GM12878 (cell line): Measurements from ENCODE around the gene CACNG4. TPM values are rescaled to one million over a fixed set of nuclear protein-coding genes. Genes with fewer than 3 reads are reported as not detected.

Experiments
- ATAC-seq: fragments of 200-7000 bp; cut with Tn5 transposase; 3 replicates; pipeline ENCODE4 v1.9.1; 2020; ENCODE audit warnings: mild to moderate bottlenecking, moderate library complexity
- BruUV-seq: library from RNA; stranded (reverse); fragments of 400-500 nt; replicated peaks from 2 replicates; lab custom pipeline; 2021; lab: Mats Ljungman, UMichigan
- CTCF ChIA-PET: fragments of 300-600 bp; sonication (Branson Sonifier 250); formaldehyde crosslinking; extraction: SDS; loops from one replicate; lab custom pipeline; 2021; ENCODE audit warnings: inconsistent platforms; lab: Yijun Ruan, JAX
- POLR2A ChIA-PET: fragments of 350-600 bp; formaldehyde crosslinking; extraction: SDS; loops from one replicate; lab custom pipeline; 2021; ENCODE audit warnings: inconsistent platforms; lab: Charles Lee
- RAD21 ChIA-PET: fragments of 300-600 bp; sonication (Branson Sonifier 250); formaldehyde crosslinking; loops from one replicate; lab custom pipeline; 2023; ENCODE audit warnings: antibody characterized with exemption; ENCODE audit not compliant: unreplicated experiment; lab: Charles Lee
- SMC1A ChIA-PET: fragments of 300-600 bp; sonication (Branson Sonifier 250); formaldehyde crosslinking; loops from one replicate; lab custom pipeline; 2023; ENCODE audit not compliant: unreplicated experiment, uncharacterized antibody; lab: Charles Lee
- DNase-seq: peaks from one replicate; pipeline ENCODE4 v3.0.0-alpha.2; 2011; ENCODE audit warnings: low read depth, low spot score
- FAIRE-seq: peaks from 3 replicates; lab custom pipeline; 2011; peaks lifted over from hg19 to GRCh38; lab: Jason Lieb, UNC
- H2AFZ ChIP-seq: 2 replicates; pipeline ENCODE4 v1.6.0; 2011; ENCODE audit warnings: low read depth, low read length, control low read depth; ENCODE audit not compliant: control insufficient read depth
- H3K27ac ChIP-seq: 2 replicates; pipeline ENCODE4 v1.5.1; 2011; ENCODE audit warnings: control low read depth; ENCODE audit not compliant: control insufficient read depth, insufficient read depth
- H3K27me3 ChIP-seq, 2 experiments: replicated peaks in 1 of 2; 2 replicates each; pipeline versions ENCODE4 v1.6.0 to v1.6.1; 2011; ENCODE audit warnings: low read length in 1 of 2; ENCODE audit not compliant: control insufficient read depth in 2 of 2, insufficient read depth in 2 of 2
- H3K36me3 ChIP-seq, 2 experiments: 2 replicates each; pipeline ENCODE4 v1.5.1; 2011; ENCODE audit warnings: low read length in 1 of 2; ENCODE audit not compliant: control insufficient read depth in 2 of 2, insufficient read depth in 2 of 2
- H3K4me1 ChIP-seq: 2 replicates; pipeline ENCODE4 v1.6.1; 2011; ENCODE audit warnings: mild to moderate bottlenecking, low read length, moderate library complexity, mixed read lengths; ENCODE audit not compliant: control insufficient read depth, insufficient read depth
- H3K4me2 ChIP-seq: 2 replicates; pipeline ENCODE4 v1.6.0; 2011; ENCODE audit warnings: control low read depth; ENCODE audit not compliant: control insufficient read depth, insufficient read depth
- H3K4me3 ChIP-seq: fragments of 200-600 bp; sonication (generic); 2 replicates; pipeline ENCODE4 v1.5.1; 2016
- H3K79me2 ChIP-seq: 2 replicates; pipeline ENCODE4 v1.6.0; 2011; ENCODE audit warnings: low read length; ENCODE audit not compliant: control insufficient read depth, insufficient read depth
- H3K9ac ChIP-seq: 2 replicates; pipeline ENCODE4 v1.8.0; 2011; ENCODE audit warnings: low read length, control low read depth, mixed read lengths; ENCODE audit not compliant: control insufficient read depth, insufficient read depth
- H3K9me3 ChIP-seq: replicated peaks from 3 replicates; pipeline ENCODE4 v1.5.1; 2011; ENCODE audit warnings: mild to moderate bottlenecking, low read length; ENCODE audit not compliant: control insufficient read depth, insufficient read depth
- H4K20me1 ChIP-seq: 2 replicates; pipeline ENCODE4 v1.6.0; 2011; ENCODE audit not compliant: control insufficient read depth, insufficient read depth
- ATF2 ChIP-seq: IDR thresholded peaks from 2 replicates; pipeline ENCODE4 v1.6.1; 2012; ENCODE audit warnings: low read length, inconsistent platforms
- HDAC6 ChIP-seq: fragments of 200-600 bp; sonication (generic); IDR thresholded peaks from one replicate; pipeline ENCODE4 v1.8.0; 2017; ENCODE audit warnings: antibody characterized with exemption; ENCODE audit not compliant: unreplicated experiment
- MYC ChIP-seq: IDR thresholded peaks from 2 replicates; pipeline ENCODE4 v1.6.1; 2011; ENCODE audit warnings: mild to moderate bottlenecking, low read length, moderate library complexity, inconsistent platforms; ENCODE audit not compliant: insufficient read depth, insufficient replicate concordance, insufficient read length, severe bottlenecking
- NBN ChIP-seq: fragments of 450-650 bp; IDR thresholded peaks from 2 replicates; pipeline ENCODE4 v1.6.1; 2016
- PRDM15 ChIP-seq: fragments of 450-650 bp; formaldehyde crosslinking; IDR thresholded peaks from 2 replicates; pipeline ENCODE4 v1.4.0; 2020; ENCODE audit warnings: mild to moderate bottlenecking, moderate library complexity
- WGBS: methylation state at CpG from one replicate; pipeline ENCODE4 v1.1.6; 2016; ENCODE audit warnings: low lambda C conversion rate; ENCODE audit not compliant: insufficient replicate concordance, insufficient coverage; ENCODE audit errors: missing lambda C conversion rate; 5-methylcytosine and 5-hydroxymethylcytosine counted together
- in situ Hi-C: fragments of 300-500 bp; cut with MboI; formaldehyde crosslinking; loops from 9 replicates; pipeline ENCODE4 v1.14.3; 2018; ENCODE audit warnings: mixed read lengths
- intact Hi-C: fragments of 100-400 bp; cut with micrococcal nuclease; formaldehyde crosslinking; loops from one replicate; pipeline ENCODE4 v1.14.2; 2022; ENCODE audit not compliant: unreplicated experiment
- polyA plus RNA-seq, 11 experiments: library from polyadenylated mRNA; depleted of rRNA in 4 of 11; unstranded in 6 of 11; stranded (reverse) in 5 of 11; fragments of >200 nt; fragmentation: Nextera tagmentation in 4 of 11; fragmentation: Illumina TruSeq in 1 of 11; extraction: Ambion mirVana in 4 of 11; extraction: Trizol in 1 of 11; gene quantifications; 1 replicate in 1 of 11; 2 replicates in 10 of 11; pipeline versions ENCODE4 v1.2.1 to v1.2.3, GENCODE V29; 2011 to 2016; ENCODE audit warnings: inconsistent platforms in 2 of 11, missing spikeins in 2 of 11, low read depth in 1 of 11
- total RNA-seq, 4 experiments: library from RNA; depleted of rRNA in 3 of 4; stranded (reverse); fragments of >200 nt in 3 of 4; fragmentation: Illumina TruSeq in 1 of 4; extraction: Trizol in 1 of 4; gene quantifications; 2 replicates each; pipeline versions ENCODE4 v1.2.1 to v1.2.3, GENCODE V29; 2013 to 2021
- TF ChIP-seq, protein P1 (sequence below): fragments of 450-650 bp; IDR thresholded peaks from 2 replicates; pipeline ENCODE4 v1.6.1; 2017; ENCODE audit warnings: borderline replicate concordance

CACNG4 gene
- total and polyA plus RNA-seq, 10 of the 15 experiments (the other 5 are each of a cell fraction or from before 2014, with no cell fraction given) = 0.08 TPM; not detected in 8

GRCh38 chr17:66975188-66975587 lies 10.7 kb downstream of the CACNG4 start:
- H3K4me1 ChIP-seq = no peaks in the 10 kb centered on the region
- ChIA-PET CTCF (interaction anchor here (0.6 to 1.2 kb wide), 3 partner anchors 13 to 261 kb away, joined by 3 to 4 read pairs (median 4); no protein-coding TSS in a partner anchor), SMC1A (no interaction called here), RAD21 (interaction anchor here (1.2 kb wide), 1 partner anchor 107 kb away, joined by 4 read pairs; no protein-coding TSS in a partner anchor), POLR2A (no interaction called here)
- BruUV-seq = no TSS peak
- H3K79me2 ChIP-seq = no peaks in the 10 kb centered on the region
- no peak for FAIRE-seq
- 14% methylated on average over 3 of the region's 3 CpGs for WGBS
- TF ChIP-seq ATF2 (no peak), MYC (no peak), NBN (no peak), PRDM15 (CRISPR knock-in tag) (no peak), HDAC6 (no peak)
- TF ChIP-seq, protein P1, sequence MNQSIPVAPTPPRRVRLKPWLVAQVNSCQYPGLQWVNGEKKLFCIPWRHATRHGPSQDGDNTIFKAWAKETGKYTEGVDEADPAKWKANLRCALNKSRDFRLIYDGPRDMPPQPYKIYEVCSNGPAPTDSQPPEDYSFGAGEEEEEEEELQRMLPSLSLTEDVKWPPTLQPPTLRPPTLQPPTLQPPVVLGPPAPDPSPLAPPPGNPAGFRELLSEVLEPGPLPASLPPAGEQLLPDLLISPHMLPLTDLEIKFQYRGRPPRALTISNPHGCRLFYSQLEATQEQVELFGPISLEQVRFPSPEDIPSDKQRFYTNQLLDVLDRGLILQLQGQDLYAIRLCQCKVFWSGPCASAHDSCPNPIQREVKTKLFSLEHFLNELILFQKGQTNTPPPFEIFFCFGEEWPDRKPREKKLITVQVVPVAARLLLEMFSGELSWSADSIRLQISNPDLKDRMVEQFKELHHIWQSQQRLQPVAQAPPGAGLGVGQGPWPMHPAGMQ = no peak
- H3K27ac ChIP-seq = no peak overlapping the region
- H3K4me2 ChIP-seq = no peak overlapping the region
- no peak overlapping the region for H3K4me3 ChIP-seq
- no peak overlapping the region for H2AFZ ChIP-seq
- DNase-seq = no peak
- H3K36me3 ChIP-seq = no peaks in the 10 kb centered on the region
- H3K9ac ChIP-seq = no peak overlapping the region
- no peaks in the 10 kb centered on the region for H4K20me1 ChIP-seq
- ATAC-seq = no peak
- in situ Hi-C loops = no loop called here
- H3K9me3 ChIP-seq = no peaks in the 10 kb centered on the region
- intact Hi-C loops = no loop called here
- H3K27me3 ChIP-seq = peaks cover 0 to 3% of the 10 kb centered on the region in 2 experiments; a peak in 3 of 4 replicates
